ENCODE data around the gene USP3. TPM values are rescaled to one million over a fixed set of nuclear protein-coding genes. Genes with fewer than 3 reads are reported as not detected.

Gene USP3
- total and polyA plus RNA-seq, 2 donors (not counting 1 experiment from before 2014, with no cell fraction given): 21.3 to 55.5 TPM

- Histone ChIP-seq H3K9me3 (ENCODE audit: control insufficient read depth, insufficient read depth, low read depth, low read length) (no peaks in the 10 kb centered on the region), H3K27ac (ENCODE audit: insufficient read depth, low read length) (no peak overlapping the region)
Measured at GRCh38 chr15:63509955-63510940, 5.9 kb downstream of the USP3 start.

GRCh38 chr15:63512148-63512547 is 7.8 kb downstream of the USP3 start:
- no peak for TF ChIP-seq EZH2 (IDR thresholded peaks at IDR 0.05; ENCODE audit: low read length, missing control alignments)
- TF ChIP-seq CTCF (conservative IDR thresholded peaks at IDR 0.05 in 1 of 2, IDR thresholded peaks at IDR 0.05 in 1 of 2; ENCODE audit: low read depth in 1 of 2, low read length in 2 of 2): no peak
- no peak overlapping the region for H3K4me2 ChIP-seq (ENCODE audit: extremely low read depth, insufficient read depth, low read length)
- no peak overlapping the region for H3K27ac ChIP-seq (ENCODE audit: insufficient read depth, low read length)
- H4K20me1 ChIP-seq (ENCODE audit: control insufficient read depth, extremely low read depth, insufficient read depth, low read length): no peaks in the 10 kb centered on the region
- H3K4me1 ChIP-seq (ENCODE audit: control insufficient read depth, extremely low read depth, insufficient read depth, low read length): peaks cover 12% of the 10 kb centered on the region
- H2AFZ ChIP-seq (ENCODE audit: low read length): no peak overlapping the region
- H3K36me3 ChIP-seq (ENCODE audit: control insufficient read depth, insufficient read depth, low read length): no peaks in the 10 kb centered on the region
- no peaks in the 10 kb centered on the region for H3K27me3 ChIP-seq (ENCODE audit: control insufficient read depth, insufficient read depth, low read length)
- no peak overlapping the region for H3K9ac ChIP-seq (ENCODE audit: insufficient read depth, low read length)
- no peaks in the 10 kb centered on the region for H3K9me3 ChIP-seq (ENCODE audit: control insufficient read depth, insufficient read depth, low read depth, low read length)
- H3K79me2 ChIP-seq (ENCODE audit: control insufficient read depth, insufficient read depth, low read length): peaks cover 86% of the 10 kb centered on the region
- no peak overlapping the region for H3K4me3 ChIP-seq (replicated peaks in 1 of 4; ENCODE audit: control extremely low read depth in 1 of 4, insufficient read depth in 1 of 4, low read depth in 3 of 4, low read length in 4 of 4)
- no peak for DNase-seq (ENCODE audit: low read depth in 2 of 2)

More at GRCh38 chr15:63509955-63510940, 5.9 kb downstream of the USP3 start:
- no peaks in the 10 kb centered on the region for H3K36me3 ChIP-seq (ENCODE audit: control insufficient read depth, insufficient read depth, low read length)
- no peaks in the 10 kb centered on the region for H4K20me1 ChIP-seq (ENCODE audit: control insufficient read depth, extremely low read depth, insufficient read depth, low read length)
- H3K4me1 ChIP-seq (ENCODE audit: control insufficient read depth, extremely low read depth, insufficient read depth, low read length): peaks cover 16% of the 10 kb centered on the region
- H3K4me3 ChIP-seq (replicated peaks in 1 of 4; ENCODE audit: control extremely low read depth in 1 of 4, insufficient read depth in 1 of 4, low read depth in 3 of 4, low read length in 4 of 4): peak overlapping the region; percentile 0 to 16 (median 10)
- H3K27me3 ChIP-seq (ENCODE audit: control insufficient read depth, insufficient read depth, low read length): no peaks in the 10 kb centered on the region
- H3K4me2 ChIP-seq (ENCODE audit: extremely low read depth, insufficient read depth, low read length): peak overlapping the region; percentile 73
- TF ChIP-seq CTCF (conservative IDR thresholded peaks at IDR 0.05 in 1 of 2, IDR thresholded peaks at IDR 0.05 in 1 of 2; ENCODE audit: low read depth in 1 of 2, low read length in 2 of 2): no peak
- no peak for TF ChIP-seq EZH2 (IDR thresholded peaks at IDR 0.05; ENCODE audit: low read length, missing control alignments)
- H2AFZ ChIP-seq (ENCODE audit: low read length): no peak overlapping the region
- peaks cover 88% of the 10 kb centered on the region for H3K79me2 ChIP-seq (ENCODE audit: control insufficient read depth, insufficient read depth, low read length)
- peak; percentile 80 to 83 for DNase-seq (ENCODE audit: low read depth in 2 of 2)
- H3K9ac ChIP-seq (ENCODE audit: insufficient read depth, low read length): no peak overlapping the region

- no peak for DNase-seq (ENCODE audit: low read depth in 2 of 2)
- Histone ChIP-seq H3K79me2 (ENCODE audit: control insufficient read depth, insufficient read depth, low read length) (peaks cover 85% of the 10 kb centered on the region), H4K20me1 (ENCODE audit: control insufficient read depth, extremely low read depth, insufficient read depth, low read length) (no peaks in the 10 kb centered on the region), H3K4me2 (ENCODE audit: extremely low read depth, insufficient read depth, low read length) (no peak overlapping the region), H3K36me3 (ENCODE audit: control insufficient read depth, insufficient read depth, low read length) (no peaks in the 10 kb centered on the region), H3K4me3 (replicated peaks in 1 of 4; ENCODE audit: control extremely low read depth in 1 of 4, insufficient read depth in 1 of 4, low read depth in 3 of 4, low read length in 4 of 4) (no peak overlapping the region), H3K9ac (ENCODE audit: insufficient read depth, low read length) (no peak overlapping the region), H3K27me3 (ENCODE audit: control insufficient read depth, insufficient read depth, low read length) (no peaks in the 10 kb centered on the region), H2AFZ (ENCODE audit: low read length) (no peak overlapping the region), H3K4me1 (ENCODE audit: control insufficient read depth, extremely low read depth, insufficient read depth, low read length) (peaks cover 12% of the 10 kb centered on the region), H3K27ac (ENCODE audit: insufficient read depth, low read length) (no peak overlapping the region), H3K9me3 (ENCODE audit: control insufficient read depth, insufficient read depth, low read depth, low read length) (no peaks in the 10 kb centered on the region)
- no peak for TF ChIP-seq EZH2 (IDR thresholded peaks at IDR 0.05; ENCODE audit: low read length, missing control alignments)
- TF ChIP-seq CTCF (conservative IDR thresholded peaks at IDR 0.05 in 1 of 2, IDR thresholded peaks at IDR 0.05 in 1 of 2; ENCODE audit: low read depth in 1 of 2, low read length in 2 of 2): no peak
Measured at GRCh38 chr15:63513271-63513670, 8.9 kb downstream of the USP3 start.
